Endothelial cell of umbilical vein (primary cell): ENCODE results near the gene PEX7.

Experiments used
- CTCF ChIP-seq, 2 donors: IDR thresholded peaks; 1 replicate in 1 of 2; 2 replicates in 1 of 2; pipeline ENCODE4 v1.5.1; 2011; ENCODE audit warnings: low read length in 2 of 2, mild to moderate bottlenecking in 2 of 2, moderate library complexity in 2 of 2, control low read depth in 1 of 2, inconsistent platforms in 1 of 2, low read depth in 1 of 2; ENCODE audit not compliant: insufficient read depth in 1 of 2; ENCODE audit errors: extremely low read depth in 1 of 2
- EZH2 ChIP-seq: IDR thresholded peaks from 2 replicates; pipeline ENCODE4 v1.6.1; 2012; ENCODE audit warnings: borderline replicate concordance, low read depth, mild to moderate bottlenecking, moderate library complexity, low read length, inconsistent platforms; ENCODE audit not compliant: severe bottlenecking
- FOS ChIP-seq: IDR thresholded peaks from 2 replicates; pipeline ENCODE4 v1.6.1; 2011; ENCODE audit warnings: mild to moderate bottlenecking, low read length, moderate library complexity, borderline replicate concordance; ENCODE audit not compliant: insufficient read depth
- MAX ChIP-seq: IDR thresholded peaks from 2 replicates; pipeline ENCODE4 v1.6.1; 2011; ENCODE audit not compliant: insufficient read depth, insufficient read length
- MYC ChIP-seq: IDR thresholded peaks from one replicate; pipeline ENCODE4 v1.6.1; 2011; ENCODE audit warnings: mild to moderate bottlenecking, low read depth, low read length
- POLR2A ChIP-seq: IDR thresholded peaks from 2 replicates; pipeline ENCODE4 v1.6.1; 2012; ENCODE audit warnings: low read depth, mild to moderate bottlenecking, control low read depth, low read length
- POLR2AphosphoS5 ChIP-seq: IDR thresholded peaks from 2 replicates; pipeline ENCODE4 v1.6.1; 2012; ENCODE audit warnings: low read depth, mild to moderate bottlenecking, control low read depth, low read length, moderate library complexity; ENCODE audit not compliant: insufficient read depth

- TF ChIP-seq CTCF (IDR thresholded peaks at IDR 0.05; ENCODE audit: extremely low read depth in 1 of 2, insufficient read depth in 1 of 2, low read depth in 1 of 2, low read length in 2 of 2) (no peak), POLR2A (no peak), EZH2 (no peak), POLR2AphosphoS5 (no peak), MAX (no peak), MYC (no peak), FOS (no peak)
Observed at GRCh38 chr6:136890986-136891385, 68.6 kb downstream of the PEX7 start.
